IMR-90 (cell line): ENCODE measurements around the gene LLGL2. TPM values are rescaled to one million over a fixed set of nuclear protein-coding genes. Genes with fewer than 3 reads are reported as not detected.

ENCODE experiments used
- ATAC-seq: fragments of 200-7000 bp; cut with Tn5 transposase; 2 replicates; pipeline ENCODE4 v1.9.1; 2020; ENCODE audit warnings: low read depth, mild to moderate bottlenecking, moderate library complexity
- BruUV-seq: library from RNA; stranded (reverse); fragments of 400-500 nt; replicated peaks from 2 replicates; lab custom pipeline; 2021; lab: Mats Ljungman, UMichigan
- CTCF ChIA-PET: fragments of 300-600 bp; formaldehyde crosslinking; extraction: SDS; loops from one replicate; lab custom pipeline; 2021; ENCODE audit warnings: antibody characterized with exemption; lab: Yijun Ruan, JAX
- POLR2A ChIA-PET: fragments of 300-600 bp; sonication (Branson Sonifier 250); formaldehyde crosslinking; loops from one replicate; lab custom pipeline; 2022; ENCODE audit warnings: antibody characterized with exemption; ENCODE audit not compliant: unreplicated experiment; lab: Charles Lee
- DNase-seq: peaks from one replicate; pipeline ENCODE4 v3.0.0; 2013
- H2AFZ ChIP-seq: replicated peaks from 2 replicates; pipeline ENCODE3; 2013; ENCODE audit warnings: low read length, mild to moderate bottlenecking; ENCODE audit not compliant: poor library complexity
- H2AK5ac ChIP-seq: 2 replicates; pipeline ENCODE4 v1.6.1; 2013; ENCODE audit warnings: low read depth, low read length, inconsistent platforms
- H2AK9ac ChIP-seq: replicated peaks from 2 replicates; pipeline ENCODE3; 2013; ENCODE audit warnings: mild to moderate bottlenecking, low read depth, low read length, moderate library complexity; ENCODE audit not compliant: poor library complexity
- H2BK120ac ChIP-seq: 2 replicates; pipeline ENCODE4 v1.6.1; 2013; ENCODE audit warnings: low read depth, low read length, inconsistent platforms
- H2BK15ac ChIP-seq: 3 replicates; pipeline ENCODE4 v1.6.1; 2013; ENCODE audit warnings: low read depth, low read length, inconsistent platforms
- H2BK20ac ChIP-seq: 2 replicates; pipeline ENCODE4 v1.6.1; 2013; ENCODE audit warnings: low read depth, mild to moderate bottlenecking, inconsistent platforms, low read length, moderate library complexity
- H2BK5ac ChIP-seq: 2 replicates; pipeline ENCODE4 v1.6.1; 2013; ENCODE audit warnings: mild to moderate bottlenecking, low read depth, low read length, inconsistent platforms; ENCODE audit not compliant: poor library complexity, severe bottlenecking
- H3K14ac ChIP-seq: replicated peaks from 2 replicates; pipeline ENCODE4 v1.6.1; 2013; ENCODE audit warnings: low read depth, low read length, inconsistent platforms
- H3K18ac ChIP-seq: 2 replicates; pipeline ENCODE4 v1.6.1; 2013; ENCODE audit warnings: low read depth, low read length, control low read depth
- H3K23ac ChIP-seq: 2 replicates; pipeline ENCODE4 v1.6.1; 2013; ENCODE audit warnings: low read depth, low read length, inconsistent platforms
- H3K27ac ChIP-seq: 2 replicates; pipeline ENCODE4 v1.5.1; 2013; ENCODE audit warnings: mild to moderate bottlenecking, control low read depth, low read length; ENCODE audit not compliant: insufficient read depth
- H3K27me3 ChIP-seq: 2 replicates; pipeline ENCODE4 v1.6.1; 2013; ENCODE audit warnings: low read length; ENCODE audit not compliant: control insufficient read depth, insufficient read depth
- H3K36me3 ChIP-seq: 2 replicates; pipeline ENCODE4 v1.6.1; 2013; ENCODE audit warnings: low read length, mixed read lengths; ENCODE audit not compliant: control insufficient read depth, insufficient read depth
- H3K4ac ChIP-seq: 2 replicates; pipeline ENCODE4 v1.6.1; 2013; ENCODE audit warnings: low read depth, low read length, inconsistent platforms
- H3K4me1 ChIP-seq: 2 replicates; pipeline ENCODE4 v1.6.1; 2013; ENCODE audit warnings: low read length, mixed read lengths; ENCODE audit not compliant: control insufficient read depth, insufficient read depth
- H3K4me2 ChIP-seq: 2 replicates; pipeline ENCODE4 v1.6.1; 2013; ENCODE audit warnings: low read depth, mild to moderate bottlenecking, control low read depth, low read length, moderate library complexity
- H3K4me3 ChIP-seq: 2 replicates; pipeline ENCODE4 v1.5.1; 2013; ENCODE audit warnings: low read depth, mild to moderate bottlenecking, control low read depth, low read length, moderate library complexity; ENCODE audit not compliant: insufficient read depth
- H3K56ac ChIP-seq: 2 replicates; pipeline ENCODE4 v1.6.1; 2013; ENCODE audit warnings: low read length, inconsistent platforms; ENCODE audit not compliant: insufficient read depth; ENCODE audit errors: extremely low read depth
- H3K79me1 ChIP-seq, 2 experiments: 2 replicates each; pipeline ENCODE4 v1.6.1; 2013; ENCODE audit warnings: low read length in 2 of 2, inconsistent platforms in 1 of 2, low read depth in 1 of 2
- H3K9ac ChIP-seq: 2 replicates; pipeline ENCODE4 v1.6.1; 2013; ENCODE audit warnings: low read depth, low read length, control low read depth
- H3K9me1 ChIP-seq: 2 replicates; pipeline ENCODE4 v1.6.1; 2013; ENCODE audit warnings: low read length, inconsistent platforms; ENCODE audit not compliant: insufficient read depth
- H3K9me3 ChIP-seq: 2 replicates; pipeline ENCODE4 v1.6.1; 2013; ENCODE audit warnings: low read length; ENCODE audit not compliant: control insufficient read depth, insufficient read depth
- H4K20me1 ChIP-seq: 2 replicates; pipeline ENCODE4 v1.6.1; 2013; ENCODE audit warnings: low read length, inconsistent platforms; ENCODE audit not compliant: insufficient read depth
- H4K5ac ChIP-seq: 2 replicates; pipeline ENCODE4 v1.6.1; 2013; ENCODE audit warnings: mild to moderate bottlenecking, low read depth, low read length, control low read depth
- H4K8ac ChIP-seq, 2 experiments: 2 replicates each; pipeline ENCODE4 v1.6.1; 2013; ENCODE audit warnings: low read depth in 2 of 2, low read length in 2 of 2, control low read depth in 1 of 2, inconsistent platforms in 1 of 2
- H4K91ac ChIP-seq: 2 replicates; pipeline ENCODE4 v1.6.1; 2013; ENCODE audit warnings: low read depth, low read length, inconsistent platforms; ENCODE audit not compliant: insufficient read depth
- BHLHE40 ChIP-seq: fragments of 150-350 bp; IDR thresholded peaks from 2 replicates; pipeline ENCODE4 v1.6.1; 2016; ENCODE audit warnings: mild to moderate bottlenecking, low read depth, low read length
- CEBPB ChIP-seq: IDR thresholded peaks from 2 replicates; pipeline ENCODE4 v1.6.1; 2012; ENCODE audit warnings: low read depth, low read length, improper control_type of control experiment
- CHD1 ChIP-seq: IDR thresholded peaks from 2 replicates; pipeline ENCODE4 v1.6.1; 2012; ENCODE audit warnings: low read depth, low read length, improper control_type of control experiment
- MAZ ChIP-seq: IDR thresholded peaks from 2 replicates; pipeline ENCODE4 v1.6.1; 2012; ENCODE audit warnings: low read depth, mild to moderate bottlenecking, low read length, improper control_type of control experiment, moderate library complexity, borderline replicate concordance
- MXI1 ChIP-seq: IDR thresholded peaks from 2 replicates; pipeline ENCODE4 v1.6.1; 2012; ENCODE audit warnings: low read depth, mild to moderate bottlenecking, low read length, moderate library complexity, borderline replicate concordance
- NFE2L2 ChIP-seq: fragments of 150-350 bp; IDR thresholded peaks from 2 replicates; pipeline ENCODE4 v1.6.1; 2016; ENCODE audit warnings: low read depth, mild to moderate bottlenecking, low read length
- SMC3 ChIP-seq: fragments of 150-350 bp; IDR thresholded peaks from 2 replicates; pipeline ENCODE4 v1.6.1; 2016; ENCODE audit warnings: low read depth, mild to moderate bottlenecking, antibody characterized with exemption, low read length, moderate library complexity
- WGBS, 2 experiments: methylation state at CpG; one replicate each; pipeline versions ENCODE4 v1.1.5 to v1.1.7; 2013; ENCODE audit warnings: missing lambda C conversion rate in 2 of 2; ENCODE audit not compliant: insufficient read length in 1 of 2; ENCODE audit errors: extremely low coverage in 2 of 2; 5-methylcytosine and 5-hydroxymethylcytosine counted together
- dilution Hi-C: fragments of 300-500 bp; cut with HindIII; formaldehyde crosslinking; loops from one replicate; pipeline ENCODE4 v1.14.3; 2018; ENCODE audit warnings: low sequenced_read_pairs; ENCODE audit not compliant: unreplicated experiment
- in situ Hi-C: fragments of 300-500 bp; cut with MboI; formaldehyde crosslinking; loops from 3 replicates; pipeline ENCODE4 v1.14.3; 2019; ENCODE audit warnings: low sequenced_read_pairs, inconsistent platforms, mixed read lengths
- intact Hi-C: fragments of 100-400 bp; cut with micrococcal nuclease; formaldehyde crosslinking; loops from 2 replicates; pipeline ENCODE4 v1.10.0; 2022
- polyA plus RNA-seq, 3 experiments: library from polyadenylated mRNA; depleted of rRNA; stranded (reverse); fragments of >200 nt; gene quantifications; 2 replicates each; pipeline ENCODE4 v1.2.3, GENCODE V29; 2012; ENCODE audit warnings: low replicate concordance in 1 of 3
- total RNA-seq: library from RNA; depleted of rRNA; stranded (reverse); fragments of >200 nt; gene quantifications from 2 replicates; pipeline ENCODE4 v1.2.3, GENCODE V29; 2012
- TF ChIP-seq, protein P1 (sequence below): fragments of 150-350 bp; IDR thresholded peaks from 2 replicates; pipeline ENCODE4 v1.6.1; 2017; ENCODE audit warnings: mild to moderate bottlenecking, antibody characterized with exemption, low read length, low read depth

LLGL2 gene
- total and polyA plus RNA-seq, 2 of the 4 experiments (the other 2 are of a cell fraction), result 0.54 to 0.72 TPM

DNA sequence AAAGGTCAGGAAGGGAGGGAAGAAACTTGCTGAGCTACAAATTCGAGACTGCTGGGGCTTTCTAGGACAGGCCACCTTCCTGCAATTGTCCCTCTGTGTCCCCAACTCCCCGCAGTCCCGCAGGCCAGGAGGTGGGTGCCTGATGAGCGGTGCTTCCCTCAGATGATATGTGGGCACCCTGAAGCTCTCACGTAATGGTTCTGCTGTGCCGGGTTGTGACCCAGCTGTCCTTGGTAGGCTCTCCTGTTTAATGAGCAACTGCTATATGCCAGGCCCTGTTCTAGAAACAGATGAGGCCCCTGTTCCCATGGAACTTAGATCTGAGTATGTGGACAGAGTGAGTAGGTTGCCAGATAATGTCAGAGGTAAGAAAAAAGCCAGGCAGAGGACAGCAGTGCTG lies 40.1 kb downstream of the LLGL2 start:
- CTCF ChIA-PET, result no interaction called here

More for the DNA sequence above, 40.1 kb downstream of the LLGL2 start:
- Histone ChIP-seq H3K9me3 (no peaks in the 10 kb centered on the region), H3K9ac (no peak overlapping the region), H3K18ac (no peak overlapping the region), H2BK5ac (no peak overlapping the region), H4K5ac (no peak overlapping the region), H4K8ac (no peak overlapping the region), H3K36me3 (no peaks in the 10 kb centered on the region), H2AK5ac (no peak overlapping the region), H3K4ac (no peak overlapping the region), H2BK15ac (no peak overlapping the region), H3K27me3 (peaks cover 35% of the 10 kb centered on the region), H3K14ac (no peak overlapping the region), H4K20me1 (no peaks in the 10 kb centered on the region), H3K56ac (no peak overlapping the region), H3K9me1 (no peaks in the 10 kb centered on the region), H2BK120ac (no peak overlapping the region), H3K4me2 (no peak overlapping the region), H3K23ac (no peak overlapping the region), H3K4me3 (no peak overlapping the region), H2AFZ (no peak overlapping the region), H3K79me1 (no peaks in the 10 kb centered on the region), H3K4me1 (peaks cover 1% of the 10 kb centered on the region; the same call in 1 of the 2 replicates), H2AK9ac (no peak overlapping the region), H3K27ac (no peak overlapping the region), H4K91ac (no peak overlapping the region), H2BK20ac (no peak overlapping the region)
- TF ChIP-seq SMC3, result no peak
- TF ChIP-seq NFE2L2, result no peak
- TF ChIP-seq CHD1, result no peak
- no peak for TF ChIP-seq MXI1
- no peak for TF ChIP-seq CEBPB
- no peak for TF ChIP-seq MAZ
- TF ChIP-seq, protein P1, sequence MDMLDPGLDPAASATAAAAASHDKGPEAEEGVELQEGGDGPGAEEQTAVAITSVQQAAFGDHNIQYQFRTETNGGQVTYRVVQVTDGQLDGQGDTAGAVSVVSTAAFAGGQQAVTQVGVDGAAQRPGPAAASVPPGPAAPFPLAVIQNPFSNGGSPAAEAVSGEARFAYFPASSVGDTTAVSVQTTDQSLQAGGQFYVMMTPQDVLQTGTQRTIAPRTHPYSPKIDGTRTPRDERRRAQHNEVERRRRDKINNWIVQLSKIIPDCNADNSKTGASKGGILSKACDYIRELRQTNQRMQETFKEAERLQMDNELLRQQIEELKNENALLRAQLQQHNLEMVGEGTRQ, result no peak
- no peak for TF ChIP-seq BHLHE40
- in situ Hi-C loops, result no loop called here
- WGBS, 2 experiments, result 89% methylated on average over 3 of the region's 6 CpGs; no CpG with 5 or more reads in 1 of the 2 experiments
- ATAC-seq (no peak), DNase-seq (no peak)
- intact Hi-C loops, result no loop called here
- POLR2A ChIA-PET, result no interaction called here
- dilution Hi-C loops, result no loop called here
- BruUV-seq, result no TSS peak
